Keratinocyte (primary cell): ENCODE data around the gene RER1. TPM values are rescaled to one million over a fixed set of nuclear protein-coding genes. Genes with fewer than 3 reads are reported as not detected.
A peak's percentile ranks its signal among the peaks of the same experiment; 100 is the strongest.

ENCODE experiments used
- DNase-seq: peaks from one replicate; pipeline ENCODE4 v3.0.0-alpha.2; 2011; ENCODE audit warnings: low read depth, missing footprints, low spot score
- FAIRE-seq: peaks from 2 replicates; lab custom pipeline; 2011; peaks lifted over from hg19 to GRCh38; lab: Jason Lieb, UNC
- H2AFZ ChIP-seq: 2 replicates; pipeline ENCODE4 v1.6.0; 2012; ENCODE audit warnings: low read length, control low read depth, inconsistent platforms; ENCODE audit not compliant: control insufficient read depth
- H3K27ac ChIP-seq: 2 replicates; pipeline ENCODE4 v1.5.1; 2011; ENCODE audit warnings: low read length; ENCODE audit not compliant: control insufficient read depth, insufficient read depth
- H3K27me3 ChIP-seq: 3 replicates; pipeline ENCODE4 v1.6.0; 2011; ENCODE audit warnings: low read length; ENCODE audit not compliant: control insufficient read depth, insufficient read depth; ENCODE audit errors: extremely low read depth
- H3K36me3 ChIP-seq, 2 experiments: 2 replicates in 1 of 2; 3 replicates in 1 of 2; pipeline ENCODE4 v1.5.1; 2011; ENCODE audit warnings: low read length in 2 of 2, mild to moderate bottlenecking in 1 of 2; ENCODE audit not compliant: control insufficient read depth in 2 of 2, insufficient read depth in 2 of 2; ENCODE audit errors: extremely low read depth in 1 of 2
- H3K4me1 ChIP-seq: 3 replicates; pipeline ENCODE4 v1.5.1; 2011; ENCODE audit warnings: low read length; ENCODE audit not compliant: control insufficient read depth, insufficient read depth; ENCODE audit errors: extremely low read depth
- H3K4me2 ChIP-seq: 3 replicates; pipeline ENCODE4 v1.6.0; 2011; ENCODE audit warnings: low read depth, low read length; ENCODE audit not compliant: control insufficient read depth, insufficient read depth; ENCODE audit errors: extremely low read depth
- H3K4me3 ChIP-seq, 3 experiments: fragments of 200-600 bp in 1 of 3; sonication (generic) in 1 of 3; 2 replicates in 2 of 3; 3 replicates in 1 of 3; pipeline ENCODE4 v1.5.1; 2011 to 2016; ENCODE audit warnings: low read length in 3 of 3, mild to moderate bottlenecking in 3 of 3, control low read depth in 2 of 3, inconsistent platforms in 1 of 3, low read depth in 1 of 3, mixed read lengths in 1 of 3, mixed run types in 1 of 3, moderate library complexity in 1 of 3; ENCODE audit not compliant: control insufficient read depth in 2 of 3, insufficient read depth in 2 of 3; ENCODE audit errors: extremely low read depth in 1 of 3
- H3K79me2 ChIP-seq: 2 replicates; pipeline ENCODE4 v1.6.0; 2012; ENCODE audit warnings: low read length; ENCODE audit not compliant: control insufficient read depth, insufficient read depth
- H3K9ac ChIP-seq: 3 replicates; pipeline ENCODE4 v1.6.0; 2011; ENCODE audit warnings: low read length; ENCODE audit not compliant: control insufficient read depth, insufficient read depth; ENCODE audit errors: extremely low read depth
- H3K9me1 ChIP-seq: 3 replicates; pipeline ENCODE4 v1.6.0; 2011; ENCODE audit warnings: low read length; ENCODE audit not compliant: control insufficient read depth, insufficient read depth; ENCODE audit errors: extremely low read depth
- H3K9me3 ChIP-seq: 2 replicates; pipeline ENCODE4 v1.5.1; 2012; ENCODE audit warnings: low read depth, low read length; ENCODE audit not compliant: control insufficient read depth
- H4K20me1 ChIP-seq: 3 replicates; pipeline ENCODE4 v1.6.0; 2011; ENCODE audit warnings: low read length; ENCODE audit not compliant: control insufficient read depth, insufficient read depth; ENCODE audit errors: extremely low read depth
- CTCF ChIP-seq, 3 experiments: IDR thresholded peaks in 1 of 3; conservative IDR thresholded peaks in 1 of 3; optimal IDR thresholded peaks in 1 of 3; 2 replicates in 2 of 3; 3 replicates in 1 of 3; pipeline versions ENCODE3 to v1.5.1; 2011; ENCODE audit warnings: low read length in 3 of 3, mild to moderate bottlenecking in 3 of 3, moderate library complexity in 2 of 3, control low read depth in 1 of 3, inconsistent platforms in 1 of 3; ENCODE audit not compliant: insufficient read depth in 2 of 3; ENCODE audit errors: extremely low read depth in 1 of 3
- EZH2 ChIP-seq: IDR thresholded peaks from one replicate; pipeline ENCODE4 v1.6.1; 2012; ENCODE audit warnings: inconsistent platforms, mild to moderate bottlenecking, low read length, moderate library complexity
- dilution Hi-C: fragments of 300-500 bp; cut with MboI; formaldehyde crosslinking; loops from one replicate; pipeline ENCODE4 v1.7.0; 2020; ENCODE audit warnings: low sequenced_read_pairs; ENCODE audit not compliant: extremely low pct_ligation_motif_present
- polyA plus RNA-seq, 5 experiments: library from polyadenylated mRNA; depleted of rRNA in 3 of 5; stranded (reverse) in 3 of 5; stranded (forward) in 1 of 5; unstranded in 1 of 5; fragments of >200 nt; gene quantifications; 1 replicate in 1 of 5; 2 replicates in 3 of 5; 3 replicates in 1 of 5; pipeline versions ENCODE4 v1.2.1 to v1.2.3, GENCODE V29; 2011 to 2012; ENCODE audit warnings: missing spikeins in 2 of 5, low read depth in 1 of 5, low replicate concordance in 1 of 5

The RER1 gene
- polyA plus RNA-seq, 1 donor (not counting 4 experiments of a cell fraction or from before 2014, with no cell fraction given) = 297 TPM

GRCh38 chr1:2381741-2382620, 9.7 kb upstream of the RER1 start:
- dilution Hi-C loops = no loop called here
- Histone ChIP-seq H3K9me1 (no peaks in the 10 kb centered on the region), H4K20me1 (no peaks in the 10 kb centered on the region), H3K9me3 (no peaks in the 10 kb centered on the region), H3K36me3 (no peaks in the 10 kb centered on the region), H2AFZ (no peak overlapping the region), H3K9ac (no peak overlapping the region), H3K4me1 (no peaks in the 10 kb centered on the region), H3K4me2 (no peak overlapping the region), H3K79me2 (no peaks in the 10 kb centered on the region), H3K4me3 (no peak overlapping the region), H3K27me3 (peaks cover 14% of the 10 kb centered on the region), H3K27ac (no peak overlapping the region)
- no peak for DNase-seq
- peak; percentile 53 for FAIRE-seq
- TF ChIP-seq EZH2 (no peak), CTCF (optimal IDR thresholded peaks at IDR 0.05 in 1 of 3, IDR thresholded peaks at IDR 0.05 in 1 of 3, conservative IDR thresholded peaks at IDR 0.05 in 1 of 3; ENCODE audit: extremely low read depth in 1 of 3, insufficient read depth in 2 of 3, low read length in 3 of 3) (peak; percentile 71 to 99 (median 98))

- no peak overlapping the region for H3K4me3 ChIP-seq
- H2AFZ ChIP-seq = no peak overlapping the region
- H3K9me1 ChIP-seq = no peaks in the 10 kb centered on the region
- TF ChIP-seq EZH2 (no peak), CTCF (optimal IDR thresholded peaks at IDR 0.05 in 1 of 3, IDR thresholded peaks at IDR 0.05 in 1 of 3, conservative IDR thresholded peaks at IDR 0.05 in 1 of 3; ENCODE audit: extremely low read depth in 1 of 3, insufficient read depth in 2 of 3, low read length in 3 of 3) (peak; percentile 61 to 80 (median 75))
- H3K9me3 ChIP-seq = no peaks in the 10 kb centered on the region
- H3K4me2 ChIP-seq = no peak overlapping the region
- dilution Hi-C loops = no loop called here
- no peak overlapping the region for H3K9ac ChIP-seq
- H3K27ac ChIP-seq = no peak overlapping the region
- no peaks in the 10 kb centered on the region for H3K79me2 ChIP-seq
- no peaks in the 10 kb centered on the region for H3K36me3 ChIP-seq
- DNase-seq (no peak), FAIRE-seq (no peak)
- peaks cover 10% of the 10 kb centered on the region for H3K27me3 ChIP-seq
- H3K4me1 ChIP-seq = no peaks in the 10 kb centered on the region
- no peaks in the 10 kb centered on the region for H4K20me1 ChIP-seq
Observed at GRCh38 chr1:2382621-2383361, 8.8 kb upstream of the RER1 start.
